ENCODE data around the gene CHMP2B. TPM values are rescaled to one million over a fixed set of nuclear protein-coding genes. Genes with fewer than 3 reads are reported as not detected.

The CHMP2B gene
- total RNA-seq, 1 experiment from 2014 or later, result 39.3 TPM

GRCh38 chr3:87287011-87287410 is 59.9 kb downstream of the CHMP2B start:
- no peak for TF ChIP-seq CTCF (conservative IDR thresholded peaks at IDR 0.05)
- Histone ChIP-seq H3K27me3 (ENCODE audit: insufficient read depth, low read length) (no peaks in the 10 kb centered on the region), H2BK20ac (ENCODE audit: low read depth, low read length, poor library complexity, severe bottlenecking) (no peak overlapping the region), H3K4ac (ENCODE audit: low read depth, low read length) (no peak overlapping the region), H2BK15ac (ENCODE audit: low read depth, low read length) (no peak overlapping the region), H2BK5ac (ENCODE audit: insufficient read length, low read length) (no peak overlapping the region), H2BK12ac (ENCODE audit: insufficient read length, low read depth, low read length) (no peak overlapping the region), H2AFZ (ENCODE audit: low read length) (no peak overlapping the region), H3K23me2 (ENCODE audit: insufficient read length, low read depth, low read length, poor library complexity, severe bottlenecking) (no peaks in the 10 kb centered on the region), H3K79me1 (ENCODE audit: insufficient read depth, low read depth, low read length, poor library complexity, severe bottlenecking) (no peaks in the 10 kb centered on the region), H3K9me3 (ENCODE audit: control insufficient read depth, low read depth, low read length) (no peaks in the 10 kb centered on the region), H3T11ph (ENCODE audit: low read length) (no peak overlapping the region), H3K79me2 (ENCODE audit: insufficient read depth, low read length) (no peaks in the 10 kb centered on the region), H3K18ac (ENCODE audit: insufficient read length, low read depth, low read length) (no peak overlapping the region), H3K4me1 (ENCODE audit: insufficient read depth, low read length) (no peaks in the 10 kb centered on the region), H3K9ac (ENCODE audit: extremely low read depth, insufficient read length, low read length) (no peak overlapping the region), H2AK5ac (ENCODE audit: insufficient read length, low read length) (no peak overlapping the region), H3K4me2 (ENCODE audit: insufficient read depth, insufficient read length, low read length) (no peak overlapping the region), H4K8ac (replicated peaks; ENCODE audit: insufficient read length, low read depth, low read length) (no peak overlapping the region), H4K5ac (ENCODE audit: insufficient read length, low read depth, low read length) (no peak overlapping the region), H4K91ac (ENCODE audit: insufficient read length, low read depth, low read length) (no peak overlapping the region), H4K20me1 (ENCODE audit: control insufficient read depth, insufficient read depth, insufficient read length) (no peaks in the 10 kb centered on the region), H3K14ac (ENCODE audit: insufficient read depth, low read length) (no peak overlapping the region), H2BK120ac (ENCODE audit: low read depth, low read length, poor library complexity, severe bottlenecking) (no peak overlapping the region), H3K27ac (ENCODE audit: insufficient read length, low read depth, low read length) (no peak overlapping the region), H3K56ac (ENCODE audit: insufficient read length, low read depth, low read length) (no peak overlapping the region), H3K23ac (ENCODE audit: insufficient read length, low read depth, low read length) (no peak overlapping the region)
- DNase-seq, result no peak
- no peaks in the 10 kb centered on the region for H3K9me3 Mint-ChIP-seq
- WGBS (ENCODE audit: extremely low coverage, insufficient read length, low lambda C conversion rate), result no CpG with 5 or more reads among the region's 1 CpG
- H3K27me3 Mint-ChIP-seq (ENCODE audit: low read depth), result no peaks in the 10 kb centered on the region
- no peaks in the 10 kb centered on the region for H3K36me3 Mint-ChIP-seq (ENCODE audit: insufficient read depth in 1 of 3, low read depth in 3 of 3)
- no peaks in the 10 kb centered on the region for H3K4me1 Mint-ChIP-seq
- no peak overlapping the region for H3K4me3 Mint-ChIP-seq
- no peak overlapping the region for H3K27ac Mint-ChIP-seq
